GM21723 (cell line): ENCODE measurements around the gene AARS1.
"Not testable (repeated sequence)": the region's sequence is repeated elsewhere in the genome, so short reads cannot be mapped to it uniquely, and the experiment has no call there.

ENCODE experiments used
- ATAC-seq: cut with Tn5 transposase; IDR thresholded peaks from one replicate; pipeline ENCODE4 v1.9.1; 2021; ENCODE audit warnings: mild to moderate bottlenecking, moderate library complexity; ENCODE audit not compliant: unreplicated experiment

AARS1 gene

GRCh38 chr16:70276392-70276791, 12.9 kb downstream of the AARS1 start:
- no peak for ATAC-seq

- no peak for ATAC-seq
Measured at GRCh38 chr16:70271696-70272095, 17.6 kb downstream of the AARS1 start.

- ATAC-seq: no peak
Measured at GRCh38 chr16:70270176-70270575, 19.1 kb downstream of the AARS1 start.

GRCh38 chr16:70269471-70269870, 19.8 kb downstream of the AARS1 start:
- no peak for ATAC-seq

- ATAC-seq: not testable (repeated sequence)
Measured at GRCh38 chr16:70267922-70268321, 21.4 kb downstream of the AARS1 start.

- no peak for ATAC-seq
Measured at GRCh38 chr16:70267516-70267915, 21.8 kb downstream of the AARS1 start.

GRCh38 chr16:70259903-70260302, 29.4 kb downstream of the AARS1 start:
- ATAC-seq: not testable (repeated sequence)

GRCh38 chr16:70258946-70259345, 30.4 kb downstream of the AARS1 start:
- ATAC-seq: no peak

- ATAC-seq: no peak
Measured at GRCh38 chr16:70258065-70258464, 31.2 kb downstream of the AARS1 start.

- no peak for ATAC-seq
Measured at GRCh38 chr16:70257391-70257790, 31.9 kb downstream of the AARS1 start.

- no peak for ATAC-seq
Measured at GRCh38 chr16:70255574-70255973, 33.7 kb downstream of the AARS1 start.

- ATAC-seq: no peak
Measured at GRCh38 chr16:70254965-70255286, 34.4 kb downstream of the AARS1 start.

GRCh38 chr16:70254180-70254964, 34.9 kb downstream of the AARS1 start:
- ATAC-seq: no peak

- ATAC-seq: no peak
Measured at GRCh38 chr16:70253291-70254106, 35.8 kb downstream of the AARS1 start.

- ATAC-seq: no peak
Measured at GRCh38 chr16:70252355-70252988, 36.8 kb downstream of the AARS1 start.

GRCh38 chr16:70251629-70252354, 37.5 kb downstream of the AARS1 start, which contains the start of gene EXOSC6:
Gene EXOSC6 (minus strand): TSS chr16:70251940. CDS start chr16:70251900, 40 bp downstream.
- peak; percentile 83 for ATAC-seq

- ATAC-seq: peak; percentile 40
Measured at GRCh38 chr16:70250748-70251628, 38.3 kb downstream of the AARS1 start.

- ATAC-seq: not testable (repeated sequence)
Measured at GRCh38 chr16:70249697-70250096, 39.6 kb downstream of the AARS1 start.

GRCh38 chr16:70238773-70239172, 50.5 kb downstream of the AARS1 start:
- not testable (repeated sequence) for ATAC-seq

GRCh38 chr16:70231831-70232230, 57.5 kb downstream of the AARS1 start:
- not testable (repeated sequence) for ATAC-seq
